CD14-positive monocyte (primary cell): Measurements from ENCODE around the gene LBX1. TPM values are rescaled to one million over a fixed set of nuclear protein-coding genes. Genes with fewer than 3 reads are reported as not detected.

Experiments
- DNase-seq, 3 donors: peaks; one replicate each; pipeline ENCODE4 v3.0.0-alpha.2; 2011 to 2022
- H2AFZ ChIP-seq: 2 replicates; pipeline ENCODE4 v1.6.0; 2012; ENCODE audit warnings: mild to moderate bottlenecking, low read depth, low read length, inconsistent platforms; ENCODE audit not compliant: insufficient read depth, poor library complexity, severe bottlenecking
- H3K27ac ChIP-seq, 2 donors: 1 replicate in 1 of 2; 2 replicates in 1 of 2; pipeline ENCODE4 v1.5.1; 2012 to 2013; ENCODE audit warnings: low read length in 2 of 2, control low read depth in 1 of 2, inconsistent platforms in 1 of 2, low read depth in 1 of 2, mild to moderate bottlenecking in 1 of 2
- H3K27me3 ChIP-seq, 2 donors: one replicate each; pipeline versions ENCODE4 v1.6.0 to v1.6.1; 2011 to 2013; ENCODE audit warnings: low read length in 2 of 2; ENCODE audit not compliant: control insufficient read depth in 2 of 2, insufficient read depth in 2 of 2
- H3K36me3 ChIP-seq, 2 donors: replicated peaks in 1 of 2; 1 replicate in 1 of 2; 2 replicates in 1 of 2; pipeline versions ENCODE4 v1.5.1 to v1.6.1; 2012 to 2013; ENCODE audit warnings: low read length in 2 of 2, control low read depth in 1 of 2, inconsistent platforms in 1 of 2, mild to moderate bottlenecking in 1 of 2; ENCODE audit not compliant: insufficient read depth in 2 of 2, control insufficient read depth in 1 of 2
- H3K4me1 ChIP-seq, 2 donors: 1 replicate in 1 of 2; 2 replicates in 1 of 2; pipeline versions ENCODE4 v1.5.1 to v1.6.1; 2012 to 2013; ENCODE audit warnings: low read length in 2 of 2, control low read depth in 1 of 2, inconsistent platforms in 1 of 2, mild to moderate bottlenecking in 1 of 2, moderate library complexity in 1 of 2; ENCODE audit not compliant: insufficient read depth in 2 of 2, control insufficient read depth in 1 of 2
- H3K4me2 ChIP-seq: replicated peaks from 2 replicates; pipeline ENCODE3; 2012; ENCODE audit warnings: low read length, moderate library complexity, mild to moderate bottlenecking; ENCODE audit not compliant: poor library complexity, severe bottlenecking; ENCODE audit errors: extremely low read depth
- H3K4me3 ChIP-seq, 3 experiments: fragments of 200-600 bp in 1 of 3; sonication (generic) in 1 of 3; replicated peaks in 1 of 3; 1 replicate in 2 of 3; 2 replicates in 1 of 3; pipeline ENCODE4 v1.5.1; 2011 to 2013; ENCODE audit warnings: low read length in 3 of 3, mild to moderate bottlenecking in 3 of 3, control low read depth in 2 of 3, low read depth in 2 of 3, inconsistent platforms in 1 of 3, moderate library complexity in 1 of 3
- H3K79me2 ChIP-seq: 2 replicates; pipeline ENCODE4 v1.6.0; 2012; ENCODE audit warnings: mild to moderate bottlenecking, control low read depth, inconsistent platforms, low read length, moderate library complexity; ENCODE audit not compliant: insufficient read depth
- H3K9ac ChIP-seq: 2 replicates; pipeline ENCODE4 v1.6.0; 2017; ENCODE audit warnings: low read length, mild to moderate bottlenecking; ENCODE audit not compliant: insufficient read depth, poor library complexity, severe bottlenecking
- H3K9me3 ChIP-seq, 2 donors: replicated peaks in 1 of 2; 1 replicate in 1 of 2; 2 replicates in 1 of 2; pipeline versions ENCODE4 v1.5.1 to v1.6.1; 2012 to 2013; ENCODE audit warnings: low read length in 2 of 2, control low read depth in 1 of 2; ENCODE audit not compliant: control insufficient read depth in 1 of 2, insufficient read depth in 1 of 2
- H4K20me1 ChIP-seq: 2 replicates; pipeline ENCODE4 v1.6.0; 2012; ENCODE audit warnings: mild to moderate bottlenecking, low read length, control low read depth, moderate library complexity; ENCODE audit not compliant: insufficient read depth
- H3K27ac Mint-ChIP-seq, 7 donors: one replicate each; pipeline ENCODE4 v1.8.0; 2020; ENCODE audit warnings: mild to moderate bottlenecking in 7 of 7, mixed read lengths in 7 of 7, moderate library complexity in 6 of 7, inconsistent platforms in 2 of 7
- H3K27me3 Mint-ChIP-seq, 3 donors: one replicate each; pipeline ENCODE4 v1.8.0; 2021 to 2022; ENCODE audit warnings: low read depth in 3 of 3, mild to moderate bottlenecking in 3 of 3, mixed read lengths in 3 of 3, moderate library complexity in 3 of 3, inconsistent platforms in 1 of 3
- H3K36me3 Mint-ChIP-seq, 2 donors: one replicate each; pipeline ENCODE4 v1.8.0; 2020; ENCODE audit warnings: mixed read lengths in 2 of 2, inconsistent platforms in 1 of 2, mild to moderate bottlenecking in 1 of 2
- H3K4me1 Mint-ChIP-seq: one replicate; pipeline ENCODE4 v1.8.0; 2020; ENCODE audit warnings: mild to moderate bottlenecking, mixed read lengths
- H3K4me3 Mint-ChIP-seq, 2 donors: one replicate each; pipeline ENCODE4 v1.8.0; 2020; ENCODE audit warnings: mild to moderate bottlenecking in 2 of 2, mixed read lengths in 2 of 2, moderate library complexity in 1 of 2
- H3K9me3 Mint-ChIP-seq, 7 donors: one replicate each; pipeline ENCODE4 v1.8.0; 2020 to 2022; ENCODE audit warnings: mixed read lengths in 7 of 7, mild to moderate bottlenecking in 6 of 7, moderate library complexity in 6 of 7, inconsistent platforms in 2 of 7
- WGBS: methylation state at CpG from one replicate; pipeline ENCODE4 v1.1.5; 2013; ENCODE audit warnings: missing lambda C conversion rate; ENCODE audit not compliant: insufficient coverage; 5-methylcytosine and 5-hydroxymethylcytosine counted together
- intact Hi-C, 2 donors: fragments of 100-400 bp; cut with micrococcal nuclease; formaldehyde crosslinking; loops; one replicate each; pipeline versions ENCODE4 v1.15.0 to v1.15.1; 2023
- polyA plus RNA-seq, 3 donors: library from polyadenylated mRNA; depleted of rRNA in 1 of 3; unstranded in 2 of 3; stranded (reverse) in 1 of 3; fragments of 300-500 nt in 2 of 3; fragments of >200 nt in 1 of 3; fragmentation: Illumina TruSeq in 2 of 3; gene quantifications; 1 replicate in 2 of 3; 2 replicates in 1 of 3; pipeline ENCODE4 v1.2.3, GENCODE V29; 2012 to 2021
- TF ChIP-seq, protein P1 (sequence below): fragments of 200-600 bp; IDR thresholded peaks from one replicate; pipeline ENCODE4 v1.8.0; 2022; ENCODE audit warnings: antibody characterized with exemption, mild to moderate bottlenecking

The LBX1 gene
- polyA plus RNA-seq, 3 donors, result not detected

DNA sequence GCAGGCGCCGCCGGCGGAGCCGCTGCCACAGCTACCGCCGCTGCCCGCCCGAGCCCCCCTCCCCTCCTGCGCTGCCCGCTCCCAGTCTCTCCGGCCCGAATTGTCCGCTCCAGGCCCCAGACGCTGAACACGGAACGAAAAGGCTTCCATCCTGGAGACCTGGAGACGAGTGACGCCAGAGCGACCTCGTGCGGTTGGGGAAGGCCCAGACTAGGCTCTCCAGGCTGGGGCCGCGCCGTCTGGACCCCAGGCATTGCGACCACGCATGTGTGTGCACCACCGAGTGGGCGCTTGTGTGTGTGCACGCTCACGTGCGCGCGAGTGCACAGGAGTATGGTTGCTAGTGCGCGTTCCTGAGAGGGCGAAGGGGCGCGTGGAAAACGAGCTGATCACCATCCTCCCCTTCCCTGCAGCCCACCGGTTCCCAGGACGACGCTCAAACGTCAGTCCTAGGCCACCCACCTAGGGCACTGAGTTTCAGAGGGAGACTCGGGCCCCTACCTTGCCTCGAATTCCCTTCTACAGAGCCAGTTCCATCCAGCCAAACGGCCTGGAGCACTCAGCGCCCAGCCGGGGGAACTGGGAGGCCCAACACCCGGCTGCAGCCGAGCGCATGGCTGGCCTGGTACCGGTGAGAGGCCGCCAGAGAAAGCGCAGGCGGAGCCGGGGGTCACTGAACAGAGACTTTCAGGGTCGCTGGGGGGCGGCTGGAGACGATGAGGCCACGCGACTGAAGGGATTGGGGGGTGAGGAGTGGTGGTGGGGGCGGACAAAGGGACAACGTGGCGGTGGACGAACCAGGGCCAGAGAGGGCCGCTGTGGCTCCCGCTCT lies 11.6 kb downstream of the LBX1 start:
- H2AFZ ChIP-seq, result no peak overlapping the region
- H3K36me3 ChIP-seq, result no peaks in the 10 kb centered on the region
- H3K4me3 ChIP-seq, result no peak overlapping the region
- no peaks in the 10 kb centered on the region for H4K20me1 ChIP-seq
- H3K9ac ChIP-seq, result no peak overlapping the region
- H3K27ac ChIP-seq, result no peak overlapping the region
- peaks cover 0 to 21% (median 10%) of the 10 kb centered on the region in 7 donors for H3K9me3 Mint-ChIP-seq
- H3K36me3 Mint-ChIP-seq, result peaks cover 7 to 8% of the 10 kb centered on the region in 2 donors
- no peak overlapping the region for H3K4me2 ChIP-seq
- peaks cover 97 to 100% (median 99%) of the 10 kb centered on the region in 3 donors for H3K27me3 Mint-ChIP-seq
- WGBS, result 2% methylated on average over 64 of the region's 68 CpGs
- peaks cover 80 to 98% of the 10 kb centered on the region in 2 donors for H3K27me3 ChIP-seq
- no peak overlapping the region for H3K27ac Mint-ChIP-seq
- intact Hi-C loops, result loop anchor here (10.0 kb wide), 2 partner anchors 227 to 557 kb away; partner anchors contain the start of gene FGF8 (in 1 of the 2)
- peaks cover 28% of the 10 kb centered on the region for H3K4me1 Mint-ChIP-seq
- peak overlapping the region; percentile 20 to 76 for H3K4me3 Mint-ChIP-seq
- no peaks in the 10 kb centered on the region for H3K79me2 ChIP-seq
- H3K9me3 ChIP-seq, result peaks cover 0 to 60% of the 10 kb centered on the region in 2 donors
- TF ChIP-seq, protein P1, sequence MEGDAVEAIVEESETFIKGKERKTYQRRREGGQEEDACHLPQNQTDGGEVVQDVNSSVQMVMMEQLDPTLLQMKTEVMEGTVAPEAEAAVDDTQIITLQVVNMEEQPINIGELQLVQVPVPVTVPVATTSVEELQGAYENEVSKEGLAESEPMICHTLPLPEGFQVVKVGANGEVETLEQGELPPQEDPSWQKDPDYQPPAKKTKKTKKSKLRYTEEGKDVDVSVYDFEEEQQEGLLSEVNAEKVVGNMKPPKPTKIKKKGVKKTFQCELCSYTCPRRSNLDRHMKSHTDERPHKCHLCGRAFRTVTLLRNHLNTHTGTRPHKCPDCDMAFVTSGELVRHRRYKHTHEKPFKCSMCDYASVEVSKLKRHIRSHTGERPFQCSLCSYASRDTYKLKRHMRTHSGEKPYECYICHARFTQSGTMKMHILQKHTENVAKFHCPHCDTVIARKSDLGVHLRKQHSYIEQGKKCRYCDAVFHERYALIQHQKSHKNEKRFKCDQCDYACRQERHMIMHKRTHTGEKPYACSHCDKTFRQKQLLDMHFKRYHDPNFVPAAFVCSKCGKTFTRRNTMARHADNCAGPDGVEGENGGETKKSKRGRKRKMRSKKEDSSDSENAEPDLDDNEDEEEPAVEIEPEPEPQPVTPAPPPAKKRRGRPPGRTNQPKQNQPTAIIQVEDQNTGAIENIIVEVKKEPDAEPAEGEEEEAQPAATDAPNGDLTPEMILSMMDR, result no peak
- DNase-seq, result no peak
- H3K4me1 ChIP-seq, result peaks cover 13 to 22% of the 10 kb centered on the region in 2 donors

DNA sequence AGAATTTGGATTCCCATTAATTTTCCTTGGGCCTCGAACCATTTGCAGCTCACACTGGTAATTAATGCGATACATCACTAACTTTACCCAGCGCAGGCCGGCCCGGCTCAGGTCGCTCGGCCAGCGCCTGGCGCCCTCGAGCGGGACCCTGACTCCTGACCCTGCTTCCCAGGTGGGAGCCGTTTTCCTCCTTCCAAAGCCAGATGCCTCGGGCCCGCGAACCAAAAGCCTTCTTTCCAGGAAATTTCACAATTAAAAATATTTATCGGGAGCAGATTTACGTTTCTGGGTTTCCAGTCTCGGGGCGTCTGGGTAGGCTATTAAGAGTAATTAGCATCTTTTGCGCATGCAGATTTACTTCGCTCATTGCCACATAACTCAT lies 12.2 kb downstream of the LBX1 start:
- H2AFZ ChIP-seq, result no peak overlapping the region

More for the DNA sequence above, 12.2 kb downstream of the LBX1 start:
- Histone ChIP-seq H3K27ac (no peak overlapping the region), H3K9ac (no peak overlapping the region), H3K4me1 (peaks cover 11 to 18% of the 10 kb centered on the region in 2 donors), H3K36me3 (no peaks in the 10 kb centered on the region), H4K20me1 (no peaks in the 10 kb centered on the region), H3K27me3 (peaks cover 74 to 98% of the 10 kb centered on the region in 2 donors), H3K4me3 (no peak overlapping the region), H3K79me2 (no peaks in the 10 kb centered on the region), H3K9me3 (peaks cover 0 to 57% of the 10 kb centered on the region in 2 donors), H3K4me2 (no peak overlapping the region)
- Mint-ChIP-seq H3K27me3 (peaks cover 97 to 100% (median 99%) of the 10 kb centered on the region in 3 donors), H3K4me3 (peak overlapping the region in 1 of 2 donors; percentile 73), H3K4me1 (peaks cover 26% of the 10 kb centered on the region), H3K36me3 (peaks cover 7 to 8% of the 10 kb centered on the region in 2 donors), H3K9me3 (peaks cover 0 to 21% (median 10%) of the 10 kb centered on the region in 7 donors), H3K27ac (no peak overlapping the region)
- TF ChIP-seq, protein P1, result no peak
- intact Hi-C loops, result loop anchor here (10.0 kb wide), 2 partner anchors 228 to 558 kb away; partner anchors contain the start of gene FGF8 (in 1 of the 2)
- 2% methylated on average over 12 of the region's 21 CpGs for WGBS
- DNase-seq, result no peak
